Measurements from ENCODE around the gene MLXIP. TPM values are rescaled to one million over a fixed set of nuclear protein-coding genes. Genes with fewer than 3 reads are reported as not detected.

Gene MLXIP
- total RNA-seq, 1 donor from 2014 or later: 1.9 TPM

DNA sequence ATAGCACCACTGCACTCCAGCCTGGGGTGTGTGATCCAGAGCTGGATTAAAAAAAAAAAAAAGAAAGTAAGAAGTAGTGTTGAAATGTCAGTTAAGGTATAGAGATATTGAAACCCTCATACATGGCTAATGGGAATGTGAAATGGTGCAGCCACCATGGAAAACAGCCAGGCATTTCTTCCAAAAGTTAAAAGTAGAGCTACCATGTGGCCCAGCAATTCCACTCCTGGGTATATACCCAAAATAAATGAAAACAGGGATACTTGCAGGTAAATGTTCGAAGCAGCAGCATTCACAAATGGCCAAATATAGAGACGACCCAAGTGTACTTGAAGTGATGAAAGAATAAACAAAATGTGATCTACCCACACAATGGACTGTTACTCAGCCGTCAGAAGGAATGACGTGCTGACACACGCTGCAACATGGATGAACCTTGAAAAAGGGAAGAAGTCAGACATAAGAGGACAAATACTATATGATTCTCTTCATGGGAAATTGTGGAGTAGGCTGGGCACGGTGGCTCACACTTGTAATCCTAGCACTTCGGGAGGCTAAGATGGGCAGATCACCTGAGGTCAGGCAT, 80.2 kb downstream of the MLXIP start:
- Histone ChIP-seq H3F3A (ENCODE audit: low read depth) (no peaks in the 10 kb centered on the region), H3K4me1 (no peaks in the 10 kb centered on the region), H3K36me3 (no peaks in the 10 kb centered on the region), H2AFZ (replicated peaks) (no peak overlapping the region), H3K4me2 (no peak overlapping the region), H3K9ac (no peak overlapping the region), H4K20me1 (ENCODE audit: low read depth) (no peaks in the 10 kb centered on the region), H3K79me2 (ENCODE audit: low read depth) (no peaks in the 10 kb centered on the region), H3K9me3 (ENCODE audit: low read depth) (no peaks in the 10 kb centered on the region), H3K27me3 (no peaks in the 10 kb centered on the region), H3K4me3 (no peak overlapping the region), H3K27ac (no peak overlapping the region)
- H3K4me1 Mint-ChIP-seq: no peaks in the 10 kb centered on the region
- H3K36me3 Mint-ChIP-seq: no peaks in the 10 kb centered on the region
- no peak overlapping the region for H3K4me3 Mint-ChIP-seq
- no peaks in the 10 kb centered on the region for H3K9me3 Mint-ChIP-seq
- no peak overlapping the region for H3K27ac Mint-ChIP-seq
- no peak for DNase-seq (ENCODE audit: low spot score)
- TF ChIP-seq EZH2phosphoT487 (IDR thresholded peaks at IDR 0.05): no peak
- H3K27me3 Mint-ChIP-seq (ENCODE audit: insufficient read depth, low read depth): peaks cover 2% of the 10 kb centered on the region

GRCh38 chr12:122159882-122160281, 81.3 kb downstream of the MLXIP start:
- no peak for DNase-seq (ENCODE audit: low spot score)
- H3K4me2 ChIP-seq: no peak overlapping the region
- no peak overlapping the region for H3K4me3 ChIP-seq
- Mint-ChIP-seq H3K27ac (no peak overlapping the region), H3K27me3 (ENCODE audit: insufficient read depth, low read depth) (peaks cover 2% of the 10 kb centered on the region), H3K4me3 (no peak overlapping the region), H3K36me3 (no peaks in the 10 kb centered on the region), H3K4me1 (no peaks in the 10 kb centered on the region), H3K9me3 (no peaks in the 10 kb centered on the region)
- no peaks in the 10 kb centered on the region for H4K20me1 ChIP-seq (ENCODE audit: low read depth)
- no peaks in the 10 kb centered on the region for H3K4me1 ChIP-seq
- no peaks in the 10 kb centered on the region for H3K9me3 ChIP-seq (ENCODE audit: low read depth)
- TF ChIP-seq, protein P1, sequence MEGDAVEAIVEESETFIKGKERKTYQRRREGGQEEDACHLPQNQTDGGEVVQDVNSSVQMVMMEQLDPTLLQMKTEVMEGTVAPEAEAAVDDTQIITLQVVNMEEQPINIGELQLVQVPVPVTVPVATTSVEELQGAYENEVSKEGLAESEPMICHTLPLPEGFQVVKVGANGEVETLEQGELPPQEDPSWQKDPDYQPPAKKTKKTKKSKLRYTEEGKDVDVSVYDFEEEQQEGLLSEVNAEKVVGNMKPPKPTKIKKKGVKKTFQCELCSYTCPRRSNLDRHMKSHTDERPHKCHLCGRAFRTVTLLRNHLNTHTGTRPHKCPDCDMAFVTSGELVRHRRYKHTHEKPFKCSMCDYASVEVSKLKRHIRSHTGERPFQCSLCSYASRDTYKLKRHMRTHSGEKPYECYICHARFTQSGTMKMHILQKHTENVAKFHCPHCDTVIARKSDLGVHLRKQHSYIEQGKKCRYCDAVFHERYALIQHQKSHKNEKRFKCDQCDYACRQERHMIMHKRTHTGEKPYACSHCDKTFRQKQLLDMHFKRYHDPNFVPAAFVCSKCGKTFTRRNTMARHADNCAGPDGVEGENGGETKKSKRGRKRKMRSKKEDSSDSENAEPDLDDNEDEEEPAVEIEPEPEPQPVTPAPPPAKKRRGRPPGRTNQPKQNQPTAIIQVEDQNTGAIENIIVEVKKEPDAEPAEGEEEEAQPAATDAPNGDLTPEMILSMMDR (IDR thresholded peaks at IDR 0.05): no peak
- TF ChIP-seq EZH2phosphoT487 (IDR thresholded peaks at IDR 0.05) (no peak), EZH2 (IDR thresholded peaks at IDR 0.05) (no peak)
- no peaks in the 10 kb centered on the region for H3F3A ChIP-seq (ENCODE audit: low read depth)
- no peak overlapping the region for H3K27ac ChIP-seq
- H2AFZ ChIP-seq (replicated peaks): no peak overlapping the region
- no peaks in the 10 kb centered on the region for H3K27me3 ChIP-seq
- no peaks in the 10 kb centered on the region for H3K79me2 ChIP-seq (ENCODE audit: low read depth)
- H3K36me3 ChIP-seq: no peaks in the 10 kb centered on the region
- H3K9ac ChIP-seq: no peak overlapping the region

- Mint-ChIP-seq H3K27ac (no peak overlapping the region), H3K4me3 (no peak overlapping the region), H3K9me3 (no peaks in the 10 kb centered on the region), H3K36me3 (no peaks in the 10 kb centered on the region), H3K4me1 (no peaks in the 10 kb centered on the region), H3K27me3 (ENCODE audit: insufficient read depth, low read depth) (no peaks in the 10 kb centered on the region)
- no peak overlapping the region for H3K4me2 ChIP-seq
- H3F3A ChIP-seq (ENCODE audit: low read depth): no peaks in the 10 kb centered on the region
- no peaks in the 10 kb centered on the region for H3K9me3 ChIP-seq (ENCODE audit: low read depth)
- no peaks in the 10 kb centered on the region for H3K79me2 ChIP-seq (ENCODE audit: low read depth)
- H3K27ac ChIP-seq: no peak overlapping the region
- H2AFZ ChIP-seq (replicated peaks): no peak overlapping the region
- DNase-seq (ENCODE audit: low spot score): no peak
- H4K20me1 ChIP-seq (ENCODE audit: low read depth): no peaks in the 10 kb centered on the region
- no peak overlapping the region for H3K4me3 ChIP-seq
- no peaks in the 10 kb centered on the region for H3K27me3 ChIP-seq
- H3K4me1 ChIP-seq: no peaks in the 10 kb centered on the region
- H3K9ac ChIP-seq: no peak overlapping the region
- H3K36me3 ChIP-seq: no peaks in the 10 kb centered on the region
- TF ChIP-seq EZH2 (IDR thresholded peaks at IDR 0.05) (no peak), EZH2phosphoT487 (IDR thresholded peaks at IDR 0.05) (no peak)
- TF ChIP-seq, protein P1 (IDR thresholded peaks at IDR 0.05): no peak
These were observed 82.2 kb downstream of the MLXIP start for GRCh38 chr12:122160761-122161160.

GRCh38 chr12:122161682-122162081, 83.1 kb downstream of the MLXIP start:
- H2AFZ ChIP-seq (replicated peaks): no peak overlapping the region
- H3F3A ChIP-seq (ENCODE audit: low read depth): no peaks in the 10 kb centered on the region
- Mint-ChIP-seq H3K4me3 (no peak overlapping the region), H3K27me3 (ENCODE audit: insufficient read depth, low read depth) (no peaks in the 10 kb centered on the region), H3K4me1 (peaks cover under 1% of the 10 kb centered on the region), H3K27ac (no peak overlapping the region), H3K36me3 (no peaks in the 10 kb centered on the region), H3K9me3 (no peaks in the 10 kb centered on the region)
- H3K4me3 ChIP-seq: no peak overlapping the region
- no peak overlapping the region for H3K9ac ChIP-seq
- no peaks in the 10 kb centered on the region for H4K20me1 ChIP-seq (ENCODE audit: low read depth)
- no peak overlapping the region for H3K27ac ChIP-seq
- H3K9me3 ChIP-seq (ENCODE audit: low read depth): no peaks in the 10 kb centered on the region
- DNase-seq (ENCODE audit: low spot score): no peak
- H3K36me3 ChIP-seq: no peaks in the 10 kb centered on the region
- no peak overlapping the region for H3K4me2 ChIP-seq
- TF ChIP-seq, protein P1 (IDR thresholded peaks at IDR 0.05): no peak
- TF ChIP-seq EZH2phosphoT487 (IDR thresholded peaks at IDR 0.05): no peak
- TF ChIP-seq EZH2 (IDR thresholded peaks at IDR 0.05): no peak
- no peaks in the 10 kb centered on the region for H3K79me2 ChIP-seq (ENCODE audit: low read depth)
- H3K27me3 ChIP-seq: no peaks in the 10 kb centered on the region
- no peaks in the 10 kb centered on the region for H3K4me1 ChIP-seq
